Fibroblast of gingiva (primary cell): ENCODE measurements around the gene KHSRP.
"Not testable (repeated sequence)": the region's sequence is repeated elsewhere in the genome, so short reads cannot be mapped to it uniquely, and the experiment has no call there.

Source experiments
- DNase-seq: peaks from one replicate; pipeline ENCODE4 v3.0.0-alpha.2; 2011; ENCODE audit warnings: low read depth

KHSRP gene

GRCh38 chr19:6417713-6418561, 6.7 kb downstream of the KHSRP start:
- peak; percentile 30 for DNase-seq

- DNase-seq = no peak
Observed at GRCh38 chr19:6416658-6417405, 7.8 kb downstream of the KHSRP start.

GRCh38 chr19:6415591-6416190, 8.9 kb downstream of the KHSRP start:
- no peak for DNase-seq

GRCh38 chr19:6414793-6415590, 9.6 kb downstream of the KHSRP start:
- DNase-seq = no peak

- no peak for DNase-seq
Observed at GRCh38 chr19:6413721-6414643, 10.6 kb downstream of the KHSRP start.

- no peak for DNase-seq
Observed at GRCh38 chr19:6413291-6413690, 11.3 kb downstream of the KHSRP start.

GRCh38 chr19:6412447-6413091, 12.0 kb downstream of the KHSRP start:
- no peak for DNase-seq

- no peak for DNase-seq
Observed at GRCh38 chr19:6412061-6412446, 12.6 kb downstream of the KHSRP start.

GRCh38 chr19:6409346-6409745, 15.3 kb downstream of the KHSRP start:
- no peak for DNase-seq

GRCh38 chr19:6406401-6406800, 18.2 kb downstream of the KHSRP start:
- DNase-seq = no peak

- DNase-seq = peak; percentile 42
Observed at GRCh38 chr19:6402837-6403608, 21.6 kb downstream of the KHSRP start.

GRCh38 chr19:6402058-6402457, 22.6 kb downstream of the KHSRP start:
- no peak for DNase-seq

- DNase-seq = not testable (repeated sequence)
Observed at GRCh38 chr19:6400062-6400944, 24.3 kb downstream of the KHSRP start.

GRCh38 chr19:6396305-6396704, 28.3 kb downstream of the KHSRP start:
- no peak for DNase-seq

GRCh38 chr19:6394831-6395230, 29.8 kb downstream of the KHSRP start:
- no peak for DNase-seq

GRCh38 chr19:6393983-6394412, 30.6 kb downstream of the KHSRP start:
- no peak for DNase-seq

- peak; percentile 95 for DNase-seq
Observed at GRCh38 chr19:6393074-6393982, 31.3 kb downstream of the KHSRP start, which contains the start of gene GTF2F1. GTF2F1 (minus strand) TSS chr19:6393164; CDS start chr19:6392995, 169 bp downstream.
